GM12878 (cell line): ENCODE measurements around the gene CBARP. TPM values are rescaled to one million over a fixed set of nuclear protein-coding genes. Genes with fewer than 3 reads are reported as not detected.

Source experiments
- ATAC-seq: fragments of 200-7000 bp; cut with Tn5 transposase; 3 replicates; pipeline ENCODE4 v1.9.1; 2020; ENCODE audit warnings: mild to moderate bottlenecking, moderate library complexity
- BruUV-seq: library from RNA; stranded (reverse); fragments of 400-500 nt; replicated peaks from 2 replicates; lab custom pipeline; 2021; lab: Mats Ljungman, UMichigan
- CTCF ChIA-PET: fragments of 300-600 bp; sonication (Branson Sonifier 250); formaldehyde crosslinking; extraction: SDS; loops from one replicate; lab custom pipeline; 2021; ENCODE audit warnings: inconsistent platforms; lab: Yijun Ruan, JAX
- POLR2A ChIA-PET: fragments of 350-600 bp; formaldehyde crosslinking; extraction: SDS; loops from one replicate; lab custom pipeline; 2021; ENCODE audit warnings: inconsistent platforms; lab: Charles Lee
- RAD21 ChIA-PET: fragments of 300-600 bp; sonication (Branson Sonifier 250); formaldehyde crosslinking; loops from one replicate; lab custom pipeline; 2023; ENCODE audit warnings: antibody characterized with exemption; ENCODE audit not compliant: unreplicated experiment; lab: Charles Lee
- SMC1A ChIA-PET: fragments of 300-600 bp; sonication (Branson Sonifier 250); formaldehyde crosslinking; loops from one replicate; lab custom pipeline; 2023; ENCODE audit not compliant: unreplicated experiment, uncharacterized antibody; lab: Charles Lee
- DNase-seq: peaks from one replicate; pipeline ENCODE4 v3.0.0-alpha.2; 2011; ENCODE audit warnings: low read depth, low spot score
- FAIRE-seq: peaks from 3 replicates; lab custom pipeline; 2011; peaks lifted over from hg19 to GRCh38; lab: Jason Lieb, UNC
- H2AFZ ChIP-seq: 2 replicates; pipeline ENCODE4 v1.6.0; 2011; ENCODE audit warnings: low read depth, low read length, control low read depth; ENCODE audit not compliant: control insufficient read depth
- H3K27ac ChIP-seq: 2 replicates; pipeline ENCODE4 v1.5.1; 2011; ENCODE audit warnings: control low read depth; ENCODE audit not compliant: control insufficient read depth, insufficient read depth
- H3K27me3 ChIP-seq, 2 experiments: replicated peaks in 1 of 2; 2 replicates each; pipeline versions ENCODE4 v1.6.0 to v1.6.1; 2011; ENCODE audit warnings: low read length in 1 of 2; ENCODE audit not compliant: control insufficient read depth in 2 of 2, insufficient read depth in 2 of 2
- H3K36me3 ChIP-seq, 2 experiments: 2 replicates each; pipeline ENCODE4 v1.5.1; 2011; ENCODE audit warnings: low read length in 1 of 2; ENCODE audit not compliant: control insufficient read depth in 2 of 2, insufficient read depth in 2 of 2
- H3K4me1 ChIP-seq: 2 replicates; pipeline ENCODE4 v1.6.1; 2011; ENCODE audit warnings: mild to moderate bottlenecking, low read length, moderate library complexity, mixed read lengths; ENCODE audit not compliant: control insufficient read depth, insufficient read depth
- H3K4me2 ChIP-seq: 2 replicates; pipeline ENCODE4 v1.6.0; 2011; ENCODE audit warnings: control low read depth; ENCODE audit not compliant: control insufficient read depth, insufficient read depth
- H3K4me3 ChIP-seq: fragments of 200-600 bp; sonication (generic); 2 replicates; pipeline ENCODE4 v1.5.1; 2016
- H3K79me2 ChIP-seq: 2 replicates; pipeline ENCODE4 v1.6.0; 2011; ENCODE audit warnings: low read length; ENCODE audit not compliant: control insufficient read depth, insufficient read depth
- H3K9ac ChIP-seq: 2 replicates; pipeline ENCODE4 v1.8.0; 2011; ENCODE audit warnings: low read length, control low read depth, mixed read lengths; ENCODE audit not compliant: control insufficient read depth, insufficient read depth
- H3K9me3 ChIP-seq: replicated peaks from 3 replicates; pipeline ENCODE4 v1.5.1; 2011; ENCODE audit warnings: mild to moderate bottlenecking, low read length; ENCODE audit not compliant: control insufficient read depth, insufficient read depth
- H4K20me1 ChIP-seq: 2 replicates; pipeline ENCODE4 v1.6.0; 2011; ENCODE audit not compliant: control insufficient read depth, insufficient read depth
- ASH2L ChIP-seq: fragments of 300-600, 200-600 bp; sonication (generic); IDR thresholded peaks from 2 replicates; pipeline ENCODE4 v1.6.1; 2017; ENCODE audit warnings: low read depth, mild to moderate bottlenecking, borderline replicate concordance
- BHLHE40 ChIP-seq, 2 experiments: fragments of 450-650 bp in 1 of 2; IDR thresholded peaks; 2 replicates each; pipeline ENCODE4 v1.6.1; 2011 to 2017; ENCODE audit warnings: low read depth in 2 of 2, borderline replicate concordance in 1 of 2, improper control_type of control experiment in 1 of 2, low read length in 1 of 2, mild to moderate bottlenecking in 1 of 2
- CEBPB ChIP-seq, 2 experiments: fragments of 150-350 bp in 1 of 2; IDR thresholded peaks; 2 replicates each; pipeline ENCODE4 v1.6.1; 2012 to 2014; ENCODE audit warnings: low read depth in 2 of 2, low read length in 2 of 2, borderline replicate concordance in 1 of 2, inconsistent platforms in 1 of 2
- HDAC6 ChIP-seq: fragments of 200-600 bp; sonication (generic); IDR thresholded peaks from one replicate; pipeline ENCODE4 v1.8.0; 2017; ENCODE audit warnings: antibody characterized with exemption; ENCODE audit not compliant: unreplicated experiment
- MEF2A ChIP-seq: IDR thresholded peaks from 2 replicates; pipeline ENCODE4 v1.6.1; 2011; ENCODE audit warnings: low read depth, mild to moderate bottlenecking, low read length, moderate library complexity; ENCODE audit not compliant: insufficient read depth
- NFIC ChIP-seq: IDR thresholded peaks from 2 replicates; pipeline ENCODE4 v1.6.1; 2012; ENCODE audit warnings: low read depth, mild to moderate bottlenecking, inconsistent platforms, low read length, moderate library complexity
- NFXL1 ChIP-seq: fragments of 450-650 bp; IDR thresholded peaks from 2 replicates; pipeline ENCODE4 v1.6.1; 2017; ENCODE audit warnings: antibody characterized with exemption, mild to moderate bottlenecking, borderline replicate concordance
- POLR2A ChIP-seq: IDR thresholded peaks from 2 replicates; pipeline ENCODE4 v1.6.1; 2011; ENCODE audit warnings: low read depth, mild to moderate bottlenecking, low read length
- POLR2AphosphoS2 ChIP-seq: IDR thresholded peaks from 2 replicates; pipeline ENCODE4 v1.6.1; 2011; ENCODE audit warnings: low read depth, mild to moderate bottlenecking, low read length, improper control_type of control experiment, moderate library complexity
- ZNF622 ChIP-seq: fragments of 450-650 bp; IDR thresholded peaks from 2 replicates; pipeline ENCODE4 v1.6.1; 2017; ENCODE audit warnings: mild to moderate bottlenecking, inconsistent platforms
- whole genome bisulfite sequencing: methylation state at CpG from one replicate; pipeline ENCODE4 v1.1.6; 2016; ENCODE audit warnings: low lambda C conversion rate; ENCODE audit not compliant: insufficient replicate concordance, insufficient coverage; ENCODE audit errors: missing lambda C conversion rate; 5-methylcytosine and 5-hydroxymethylcytosine counted together
- in situ Hi-C: fragments of 300-500 bp; cut with MboI; formaldehyde crosslinking; loops from 9 replicates; pipeline ENCODE4 v1.14.3; 2018; ENCODE audit warnings: mixed read lengths
- intact Hi-C: fragments of 100-400 bp; cut with micrococcal nuclease; formaldehyde crosslinking; loops from one replicate; pipeline ENCODE4 v1.14.2; 2022; ENCODE audit not compliant: unreplicated experiment
- polyA plus RNA-seq, 11 experiments: library from polyadenylated mRNA; depleted of rRNA in 4 of 11; unstranded in 6 of 11; stranded (reverse) in 5 of 11; fragments of >200 nt; fragmentation: Nextera tagmentation in 4 of 11; fragmentation: Illumina TruSeq in 1 of 11; extraction: Ambion mirVana in 4 of 11; extraction: Trizol in 1 of 11; gene quantifications; 1 replicate in 1 of 11; 2 replicates in 10 of 11; pipeline versions ENCODE4 v1.2.1 to v1.2.3, GENCODE V29; 2011 to 2016; ENCODE audit warnings: inconsistent platforms in 2 of 11, missing spikeins in 2 of 11, low read depth in 1 of 11
- total RNA-seq, 4 experiments: library from RNA; depleted of rRNA in 3 of 4; stranded (reverse); fragments of >200 nt in 3 of 4; fragmentation: Illumina TruSeq in 1 of 4; extraction: Trizol in 1 of 4; gene quantifications; 2 replicates each; pipeline versions ENCODE4 v1.2.1 to v1.2.3, GENCODE V29; 2013 to 2021
- TF ChIP-seq, protein P1 (sequence below): fragments of 450-650 bp; IDR thresholded peaks from 2 replicates; pipeline ENCODE4 v1.6.1; 2014; ENCODE audit warnings: mild to moderate bottlenecking
- TF ChIP-seq, protein P2 (sequence below): fragments of 450-650 bp; IDR thresholded peaks from 2 replicates; pipeline ENCODE4 v1.6.1; 2017; ENCODE audit warnings: low read depth, mild to moderate bottlenecking, moderate library complexity
- TF ChIP-seq, protein P3 (sequence below): fragments of 450-650 bp; formaldehyde crosslinking; IDR thresholded peaks from 2 replicates; pipeline ENCODE4 v1.5.0; 2022; ENCODE audit warnings: mild to moderate bottlenecking, missing genetic modification characterization
- TF ChIP-seq, protein P4 (sequence below): fragments of 450-650 bp; IDR thresholded peaks from 2 replicates; pipeline ENCODE4 v1.6.1; 2017; ENCODE audit warnings: mild to moderate bottlenecking

Gene CBARP
- total and polyA plus RNA-seq, 10 of the 15 experiments (the other 5 are each of a cell fraction or from before 2014, with no cell fraction given) = 0.04 to 0.59 (median 0.18) TPM; not detected in 3

DNA sequence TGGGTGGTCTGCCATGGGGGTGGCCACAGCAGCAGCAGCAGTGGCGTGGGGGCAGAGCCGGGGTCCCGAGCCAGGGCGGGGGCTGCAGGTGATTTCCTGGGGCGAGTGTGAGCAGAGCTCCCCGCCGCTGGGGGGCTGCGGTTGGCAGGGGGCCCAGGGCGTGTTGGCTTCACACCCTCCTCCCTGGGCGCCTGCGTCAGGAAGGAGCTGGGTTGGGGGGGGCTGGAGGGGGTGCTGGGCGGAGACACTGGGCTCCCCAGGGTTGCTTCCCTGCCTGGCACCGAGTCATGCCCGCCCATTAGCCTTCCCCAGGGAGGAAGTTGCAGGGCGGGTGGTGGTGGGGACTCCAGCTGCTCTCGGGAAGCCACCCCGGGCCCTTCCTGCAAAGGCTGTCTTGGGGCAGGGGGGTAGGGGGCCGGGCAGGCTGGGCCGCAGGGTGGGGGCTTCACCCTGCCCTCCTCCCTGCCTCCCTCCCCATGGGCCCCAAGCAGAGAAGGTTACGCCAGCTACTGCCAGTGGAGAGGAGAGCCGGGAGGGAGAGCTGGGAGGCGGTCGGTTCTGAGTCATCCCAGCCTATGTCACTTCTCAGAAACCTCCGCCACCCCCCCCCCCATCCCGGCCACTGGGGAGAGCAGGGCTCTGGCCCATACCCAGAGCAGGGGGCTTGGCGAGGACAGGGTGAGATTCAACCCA lies 15.2 kb upstream of the CBARP start:
- CTCF ChIA-PET = interaction anchor here (1.0 to 2.3 kb wide), 6 partner anchors 9 to 26 kb away, joined by 3 to 26 read pairs (median 8); partner anchors contain the start of gene CIRBP
- intact Hi-C loops = no loop called here
- Histone ChIP-seq H3K9me3 (no peaks in the 10 kb centered on the region), H3K4me2 (peak overlapping the region; percentile 53), H3K27ac (peak overlapping the region; percentile 72), H2AFZ (no peak overlapping the region), H3K4me1 (peaks cover 13% of the 10 kb centered on the region), H3K36me3 (peaks cover 14 to 29% of the 10 kb centered on the region in 2 experiments; a peak in 3 of 4 replicates), H4K20me1 (no peaks in the 10 kb centered on the region), H3K9ac (peak overlapping the region; percentile 86), H3K27me3 (no peaks in the 10 kb centered on the region), H3K79me2 (peaks cover 56% of the 10 kb centered on the region), H3K4me3 (peak overlapping the region; percentile 91)
- in situ Hi-C loops = no loop called here
- RAD21 ChIA-PET = interaction anchor here (1.0 to 2.9 kb wide), 5 partner anchors 9 to 130 kb away, joined by 3 to 47 read pairs (median 7); partner anchors contain the start of gene CIRBP
- BruUV-seq = no TSS peak
- ATAC-seq (peak; percentile 36), DNase-seq (no peak), FAIRE-seq (no peak)
- POLR2A ChIA-PET = interaction anchor here (0.7 to 2.9 kb wide), 8 partner anchors 9 to 186 kb away, joined by 3 to 29 read pairs (median 11); partner anchors contain the start of genes ARHGAP45 and CIRBP
- SMC1A ChIA-PET = interaction anchor here (1.2 to 1.9 kb wide), 3 partner anchors 9 to 13 kb away, joined by 4 to 14 read pairs (median 6); no protein-coding TSS in a partner anchor
- WGBS = 1% methylated on average over 12 of the region's 26 CpGs
- no peak; the same call in none of the 2 replicates for TF ChIP-seq POLR2A
- TF ChIP-seq ASH2L = no peak
- no peak for TF ChIP-seq HDAC6
- TF ChIP-seq NFIC = no peak
- TF ChIP-seq NFXL1 = no peak
- TF ChIP-seq, protein P1, sequence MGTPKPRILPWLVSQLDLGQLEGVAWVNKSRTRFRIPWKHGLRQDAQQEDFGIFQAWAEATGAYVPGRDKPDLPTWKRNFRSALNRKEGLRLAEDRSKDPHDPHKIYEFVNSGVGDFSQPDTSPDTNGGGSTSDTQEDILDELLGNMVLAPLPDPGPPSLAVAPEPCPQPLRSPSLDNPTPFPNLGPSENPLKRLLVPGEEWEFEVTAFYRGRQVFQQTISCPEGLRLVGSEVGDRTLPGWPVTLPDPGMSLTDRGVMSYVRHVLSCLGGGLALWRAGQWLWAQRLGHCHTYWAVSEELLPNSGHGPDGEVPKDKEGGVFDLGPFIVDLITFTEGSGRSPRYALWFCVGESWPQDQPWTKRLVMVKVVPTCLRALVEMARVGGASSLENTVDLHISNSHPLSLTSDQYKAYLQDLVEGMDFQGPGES = no peak
- no peak for TF ChIP-seq MEF2A
- TF ChIP-seq BHLHE40 (IDR thresholded peaks at IDR 0.05; ENCODE audit: borderline replicate concordance in 1 of 2, low read depth in 2 of 2, low read length in 1 of 2) = peak; percentile 14 to 70; a peak in 2 of 4 replicates
- no peak for TF ChIP-seq CEBPB (IDR thresholded peaks at IDR 0.05; ENCODE audit: borderline replicate concordance in 1 of 2, low read depth in 2 of 2, low read length in 2 of 2)
- TF ChIP-seq, protein P2, sequence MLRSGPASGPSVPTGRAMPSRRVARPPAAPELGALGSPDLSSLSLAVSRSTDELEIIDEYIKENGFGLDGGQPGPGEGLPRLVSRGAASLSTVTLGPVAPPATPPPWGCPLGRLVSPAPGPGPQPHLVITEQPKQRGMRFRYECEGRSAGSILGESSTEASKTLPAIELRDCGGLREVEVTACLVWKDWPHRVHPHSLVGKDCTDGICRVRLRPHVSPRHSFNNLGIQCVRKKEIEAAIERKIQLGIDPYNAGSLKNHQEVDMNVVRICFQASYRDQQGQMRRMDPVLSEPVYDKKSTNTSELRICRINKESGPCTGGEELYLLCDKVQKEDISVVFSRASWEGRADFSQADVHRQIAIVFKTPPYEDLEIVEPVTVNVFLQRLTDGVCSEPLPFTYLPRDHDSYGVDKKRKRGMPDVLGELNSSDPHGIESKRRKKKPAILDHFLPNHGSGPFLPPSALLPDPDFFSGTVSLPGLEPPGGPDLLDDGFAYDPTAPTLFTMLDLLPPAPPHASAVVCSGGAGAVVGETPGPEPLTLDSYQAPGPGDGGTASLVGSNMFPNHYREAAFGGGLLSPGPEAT = no peak
- TF ChIP-seq POLR2AphosphoS2 = peak; percentile 54; the same call in 1 of the 2 replicates
- TF ChIP-seq, protein P3, sequence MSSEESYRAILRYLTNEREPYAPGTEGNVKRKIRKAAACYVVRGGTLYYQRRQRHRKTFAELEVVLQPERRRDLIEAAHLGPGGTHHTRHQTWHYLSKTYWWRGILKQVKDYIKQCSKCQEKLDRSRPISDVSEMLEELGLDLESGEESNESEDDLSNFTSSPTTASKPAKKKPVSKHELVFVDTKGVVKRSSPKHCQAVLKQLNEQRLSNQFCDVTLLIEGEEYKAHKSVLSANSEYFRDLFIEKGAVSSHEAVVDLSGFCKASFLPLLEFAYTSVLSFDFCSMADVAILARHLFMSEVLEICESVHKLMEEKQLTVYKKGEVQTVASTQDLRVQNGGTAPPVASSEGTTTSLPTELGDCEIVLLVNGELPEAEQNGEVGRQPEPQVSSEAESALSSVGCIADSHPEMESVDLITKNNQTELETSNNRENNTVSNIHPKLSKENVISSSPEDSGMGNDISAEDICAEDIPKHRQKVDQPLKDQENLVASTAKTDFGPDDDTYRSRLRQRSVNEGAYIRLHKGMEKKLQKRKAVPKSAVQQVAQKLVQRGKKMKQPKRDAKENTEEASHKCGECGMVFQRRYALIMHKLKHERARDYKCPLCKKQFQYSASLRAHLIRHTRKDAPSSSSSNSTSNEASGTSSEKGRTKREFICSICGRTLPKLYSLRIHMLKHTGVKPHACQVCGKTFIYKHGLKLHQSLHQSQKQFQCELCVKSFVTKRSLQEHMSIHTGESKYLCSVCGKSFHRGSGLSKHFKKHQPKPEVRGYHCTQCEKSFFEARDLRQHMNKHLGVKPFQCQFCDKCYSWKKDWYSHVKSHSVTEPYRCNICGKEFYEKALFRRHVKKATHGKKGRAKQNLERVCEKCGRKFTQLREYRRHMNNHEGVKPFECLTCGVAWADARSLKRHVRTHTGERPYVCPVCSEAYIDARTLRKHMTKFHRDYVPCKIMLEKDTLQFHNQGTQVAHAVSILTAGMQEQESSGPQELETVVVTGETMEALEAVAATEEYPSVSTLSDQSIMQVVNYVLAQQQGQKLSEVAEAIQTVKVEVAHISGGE (CRISPR knock-in tag) = no peak
- TF ChIP-seq ZNF622 = no peak
- TF ChIP-seq, protein P4, sequence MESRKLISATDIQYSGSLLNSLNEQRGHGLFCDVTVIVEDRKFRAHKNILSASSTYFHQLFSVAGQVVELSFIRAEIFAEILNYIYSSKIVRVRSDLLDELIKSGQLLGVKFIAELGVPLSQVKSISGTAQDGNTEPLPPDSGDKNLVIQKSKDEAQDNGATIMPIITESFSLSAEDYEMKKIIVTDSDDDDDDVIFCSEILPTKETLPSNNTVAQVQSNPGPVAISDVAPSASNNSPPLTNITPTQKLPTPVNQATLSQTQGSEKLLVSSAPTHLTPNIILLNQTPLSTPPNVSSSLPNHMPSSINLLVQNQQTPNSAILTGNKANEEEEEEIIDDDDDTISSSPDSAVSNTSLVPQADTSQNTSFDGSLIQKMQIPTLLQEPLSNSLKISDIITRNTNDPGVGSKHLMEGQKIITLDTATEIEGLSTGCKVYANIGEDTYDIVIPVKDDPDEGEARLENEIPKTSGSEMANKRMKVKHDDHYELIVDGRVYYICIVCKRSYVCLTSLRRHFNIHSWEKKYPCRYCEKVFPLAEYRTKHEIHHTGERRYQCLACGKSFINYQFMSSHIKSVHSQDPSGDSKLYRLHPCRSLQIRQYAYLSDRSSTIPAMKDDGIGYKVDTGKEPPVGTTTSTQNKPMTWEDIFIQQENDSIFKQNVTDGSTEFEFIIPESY = no peak
